Coronary artery (tissue), 2 donors: ENCODE measurements around the gene AP1G1.

Source experiments
- DNase-seq: peaks from one replicate; pipeline ENCODE4 v3.0.0-alpha.2; 2017; ENCODE audit warnings: low spot score
- H3K27ac ChIP-seq, 2 donors: fragments of 200-600 bp; sonication (generic); one replicate each; pipeline ENCODE4 v1.5.1; 2016 to 2019
- H3K4me3 ChIP-seq: fragments of 200-600 bp; sonication (generic); 2 replicates; pipeline ENCODE4 v1.5.1; 2016; ENCODE audit warnings: mild to moderate bottlenecking, moderate library complexity
- TF ChIP-seq, protein P1 (sequence below): fragments of 200-600 bp; sonication (generic); IDR thresholded peaks from one replicate; pipeline ENCODE4 v1.5.1; 2019; ENCODE audit warnings: antibody characterized with exemption

The AP1G1 gene

DNA sequence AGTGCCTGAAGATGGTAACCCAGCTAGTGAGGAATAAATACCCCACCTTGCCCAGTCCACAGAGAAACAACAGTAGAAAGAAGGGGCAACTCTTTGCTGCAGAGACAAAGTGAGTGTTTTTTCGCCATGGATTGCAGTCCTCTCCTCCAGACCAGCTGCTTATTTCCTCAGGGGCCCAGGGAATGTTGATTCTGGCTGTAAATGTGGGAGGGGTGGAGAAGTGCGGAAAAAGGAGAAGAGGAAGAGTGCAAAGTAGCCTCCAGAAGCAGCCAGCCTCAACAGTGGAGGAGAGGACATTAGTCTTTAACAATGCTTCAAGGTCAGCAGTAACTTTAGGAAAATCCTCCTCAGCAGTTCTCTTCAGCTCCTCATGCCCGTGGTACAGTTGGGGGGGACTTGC lies 76.0 kb downstream of the AP1G1 start:
- Histone ChIP-seq H3K4me3 (no peak overlapping the region), H3K27ac (no peak overlapping the region)
- TF ChIP-seq, protein P1, sequence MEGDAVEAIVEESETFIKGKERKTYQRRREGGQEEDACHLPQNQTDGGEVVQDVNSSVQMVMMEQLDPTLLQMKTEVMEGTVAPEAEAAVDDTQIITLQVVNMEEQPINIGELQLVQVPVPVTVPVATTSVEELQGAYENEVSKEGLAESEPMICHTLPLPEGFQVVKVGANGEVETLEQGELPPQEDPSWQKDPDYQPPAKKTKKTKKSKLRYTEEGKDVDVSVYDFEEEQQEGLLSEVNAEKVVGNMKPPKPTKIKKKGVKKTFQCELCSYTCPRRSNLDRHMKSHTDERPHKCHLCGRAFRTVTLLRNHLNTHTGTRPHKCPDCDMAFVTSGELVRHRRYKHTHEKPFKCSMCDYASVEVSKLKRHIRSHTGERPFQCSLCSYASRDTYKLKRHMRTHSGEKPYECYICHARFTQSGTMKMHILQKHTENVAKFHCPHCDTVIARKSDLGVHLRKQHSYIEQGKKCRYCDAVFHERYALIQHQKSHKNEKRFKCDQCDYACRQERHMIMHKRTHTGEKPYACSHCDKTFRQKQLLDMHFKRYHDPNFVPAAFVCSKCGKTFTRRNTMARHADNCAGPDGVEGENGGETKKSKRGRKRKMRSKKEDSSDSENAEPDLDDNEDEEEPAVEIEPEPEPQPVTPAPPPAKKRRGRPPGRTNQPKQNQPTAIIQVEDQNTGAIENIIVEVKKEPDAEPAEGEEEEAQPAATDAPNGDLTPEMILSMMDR: no peak
- no peak for DNase-seq

- no peak overlapping the region for H3K27ac ChIP-seq
- no peak overlapping the region for H3K4me3 ChIP-seq
- DNase-seq: no peak
- TF ChIP-seq, protein P1: no peak
Measured at GRCh38 chr16:71727551-71728324, 80.9 kb downstream of the AP1G1 start.

DNA sequence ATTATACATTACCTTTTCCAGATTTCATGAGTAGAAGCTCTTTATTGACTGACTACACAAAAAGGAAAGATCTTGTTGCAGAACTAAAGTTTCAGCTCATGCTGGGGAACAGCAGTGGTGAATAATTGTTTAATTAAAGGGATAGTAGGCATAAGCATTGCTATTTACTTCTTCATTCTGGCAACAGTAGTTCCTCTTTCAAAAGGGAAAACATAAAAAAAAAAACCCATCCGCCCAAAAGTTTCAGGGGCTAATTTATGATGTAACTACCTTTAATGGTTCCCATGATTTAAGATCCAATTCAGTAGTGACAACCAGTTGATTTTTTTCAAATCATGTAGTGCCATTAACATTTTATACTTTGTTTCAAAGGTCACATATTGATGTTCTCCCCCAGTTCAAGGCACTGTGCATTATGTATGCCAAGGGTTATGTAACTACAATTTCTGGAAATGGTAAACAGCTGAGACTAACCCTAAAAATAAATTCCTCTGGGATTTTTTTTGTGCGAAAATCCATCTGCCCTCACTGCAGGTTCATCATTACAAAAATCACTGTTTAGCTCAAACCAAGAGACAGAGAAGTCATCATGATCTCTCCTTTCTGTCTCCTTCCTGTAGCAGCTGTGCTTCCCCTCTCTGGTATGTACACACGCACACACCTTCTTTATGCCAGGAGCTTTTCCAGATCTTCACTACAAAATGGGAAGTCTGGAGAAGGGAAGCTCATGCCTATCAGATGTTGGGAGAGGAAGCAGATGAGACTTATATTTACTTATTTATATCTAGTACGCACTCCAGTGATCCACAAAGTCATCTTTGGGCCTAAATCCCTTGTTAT lies 81.9 kb downstream of the AP1G1 start:
- H3K4me3 ChIP-seq: no peak overlapping the region
- TF ChIP-seq, protein P1: no peak
- H3K27ac ChIP-seq: peak overlapping the region in 1 of 2 donors; percentile 39
- DNase-seq: no peak

DNA sequence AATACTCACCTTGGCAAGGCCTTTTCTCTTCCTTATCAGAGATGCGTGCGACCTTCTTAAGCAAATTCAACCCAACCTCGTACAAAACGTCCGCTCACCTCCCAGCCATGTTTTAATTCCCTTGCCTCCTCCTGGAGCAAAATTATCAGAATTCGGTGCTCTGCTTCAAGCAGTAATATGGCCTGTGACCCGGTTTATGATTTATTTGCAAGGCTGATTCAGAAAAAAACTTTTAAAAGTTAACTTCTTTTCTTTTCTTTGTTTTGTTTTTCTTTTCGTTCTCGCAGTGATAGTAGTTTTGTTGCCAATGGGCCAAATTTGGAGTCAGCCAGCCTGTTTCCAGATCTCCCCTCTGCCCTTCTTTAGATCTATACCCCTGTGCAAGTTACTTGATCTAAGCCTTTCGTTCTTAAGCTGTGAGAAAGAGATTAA lies 84.3 kb downstream of the AP1G1 start, which contains the start of gene PHLPP2:
PHLPP2 (minus strand) TSS at position 382 of the 432 bp plus-strand sequence. CDS start 9,906 bp downstream, outside the sequence.
- peak within 1 kb of the TSS; percentile 84 to 91 for H3K27ac ChIP-seq
- DNase-seq: no peak
- H3K4me3 ChIP-seq: peak within 1 kb of the TSS; percentile 80
- TF ChIP-seq, protein P1: no peak

GRCh38 chr16:71723537-71724319 lies 84.9 kb downstream of the AP1G1 start:
- Histone ChIP-seq H3K4me3 (peak overlapping the region; percentile 80), H3K27ac (peak overlapping the region; percentile 84 to 91)
- TF ChIP-seq, protein P1: no peak
- peak; percentile 81 for DNase-seq

DNA sequence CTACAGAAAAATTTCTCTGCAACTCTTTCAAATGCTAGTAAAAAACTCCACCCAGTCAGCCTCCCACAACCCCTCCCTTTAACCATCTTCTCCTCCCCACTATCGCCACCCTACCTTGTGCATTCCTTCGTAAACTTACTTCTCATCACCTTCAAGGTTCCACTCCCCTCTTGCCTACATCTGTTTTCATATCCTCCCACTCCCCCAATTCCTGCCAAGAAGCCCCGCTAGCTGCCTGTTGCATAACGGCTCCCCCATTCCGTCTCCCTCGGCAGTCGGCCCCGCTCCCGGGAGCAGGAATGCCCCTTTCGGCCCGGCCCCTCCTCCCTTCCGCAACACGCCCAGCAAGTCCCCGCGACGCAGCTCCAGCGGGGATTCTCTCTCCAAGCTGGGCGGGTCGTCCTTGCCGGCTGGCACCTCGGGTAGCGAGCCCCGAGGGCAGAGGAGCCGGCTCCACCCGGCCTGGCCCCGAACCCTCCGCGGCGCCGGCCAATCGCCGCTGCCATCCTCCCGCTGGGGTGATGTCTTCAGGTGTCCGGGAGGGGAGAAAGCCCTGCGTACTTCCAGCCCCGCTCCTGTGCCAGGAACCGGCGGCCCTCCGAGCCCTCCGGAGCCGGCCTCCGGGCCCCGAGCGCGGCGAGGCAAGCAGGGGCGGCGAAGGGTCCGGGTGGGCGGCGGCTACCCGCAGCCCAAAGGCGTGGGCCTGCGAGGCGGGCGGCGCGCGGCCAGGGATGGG lies 85.7 kb downstream of the AP1G1 start:
- DNase-seq: peak; percentile 85
- TF ChIP-seq, protein P1: no peak

More for the DNA sequence above, 85.7 kb downstream of the AP1G1 start:
- Histone ChIP-seq H3K4me3 (peak overlapping the region; percentile 80), H3K27ac (peak overlapping the region; percentile 84 to 91)
